Measurements from ENCODE around the gene NIPSNAP3A. TPM values are rescaled to one million over a fixed set of nuclear protein-coding genes. Genes with fewer than 3 reads are reported as not detected.

Gene NIPSNAP3A
- polyA plus RNA-seq, 1 donor (not counting 4 experiments of a cell fraction or from before 2014, with no cell fraction given), result 48.0 TPM

DNA sequence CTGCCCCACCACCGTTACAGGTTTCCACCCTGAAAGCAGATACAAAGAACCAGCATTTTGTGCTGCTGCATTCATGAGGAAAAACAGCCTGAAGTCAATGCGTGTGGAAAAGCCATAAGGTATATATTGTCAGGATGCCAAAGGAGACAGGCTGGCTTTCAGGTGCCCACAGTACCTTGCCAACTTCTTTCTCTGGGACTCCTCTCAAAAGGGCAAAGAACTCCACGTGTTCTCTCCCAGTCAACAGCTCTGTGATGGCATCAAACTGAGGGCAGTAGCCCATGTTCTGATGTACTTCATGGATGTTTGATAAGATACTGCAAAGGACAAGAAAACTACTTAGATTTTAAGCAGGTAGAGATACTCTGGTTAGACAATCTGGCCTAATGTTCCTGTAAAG is 40.8 kb downstream of the NIPSNAP3A start:
- no peak for FAIRE-seq
- dilution Hi-C loops (cut with MboI; ENCODE audit: extremely low pct_ligation_motif_present, low sequenced_read_pairs), result no loop called here
- Histone ChIP-seq H3K36me3 (ENCODE audit: control insufficient read depth in 2 of 2, extremely low read depth in 1 of 2, insufficient read depth in 2 of 2, low read length in 2 of 2) (peaks cover 16 to 47% of the 10 kb centered on the region in 2 experiments), H3K9me1 (ENCODE audit: control insufficient read depth, extremely low read depth, insufficient read depth, low read length) (no peaks in the 10 kb centered on the region), H4K20me1 (ENCODE audit: control insufficient read depth, extremely low read depth, insufficient read depth, low read length) (peaks cover 3% of the 10 kb centered on the region), H3K79me2 (ENCODE audit: control insufficient read depth, insufficient read depth, low read length) (no peaks in the 10 kb centered on the region), H3K4me2 (ENCODE audit: control insufficient read depth, extremely low read depth, insufficient read depth, low read depth, low read length) (no peak overlapping the region), H3K4me3 (ENCODE audit: control insufficient read depth in 2 of 3, extremely low read depth in 1 of 3, insufficient read depth in 2 of 3, low read depth in 1 of 3, low read length in 3 of 3) (no peak overlapping the region), H3K4me1 (ENCODE audit: control insufficient read depth, extremely low read depth, insufficient read depth, low read length) (no peaks in the 10 kb centered on the region), H3K9me3 (ENCODE audit: control insufficient read depth, low read depth, low read length) (no peaks in the 10 kb centered on the region), H3K27me3 (ENCODE audit: control insufficient read depth, extremely low read depth, insufficient read depth, low read length) (no peaks in the 10 kb centered on the region), H2AFZ (ENCODE audit: control insufficient read depth, low read length) (no peak overlapping the region), H3K27ac (ENCODE audit: control insufficient read depth, insufficient read depth, low read length) (no peak overlapping the region), H3K9ac (ENCODE audit: control insufficient read depth, extremely low read depth, insufficient read depth, low read length) (no peak overlapping the region)
- no peak for TF ChIP-seq CTCF (optimal IDR thresholded peaks at IDR 0.05 in 1 of 3, IDR thresholded peaks at IDR 0.05 in 1 of 3, conservative IDR thresholded peaks at IDR 0.05 in 1 of 3; ENCODE audit: extremely low read depth in 1 of 3, insufficient read depth in 2 of 3, low read length in 3 of 3)
- DNase-seq (ENCODE audit: low read depth, low spot score), result no peak

DNA sequence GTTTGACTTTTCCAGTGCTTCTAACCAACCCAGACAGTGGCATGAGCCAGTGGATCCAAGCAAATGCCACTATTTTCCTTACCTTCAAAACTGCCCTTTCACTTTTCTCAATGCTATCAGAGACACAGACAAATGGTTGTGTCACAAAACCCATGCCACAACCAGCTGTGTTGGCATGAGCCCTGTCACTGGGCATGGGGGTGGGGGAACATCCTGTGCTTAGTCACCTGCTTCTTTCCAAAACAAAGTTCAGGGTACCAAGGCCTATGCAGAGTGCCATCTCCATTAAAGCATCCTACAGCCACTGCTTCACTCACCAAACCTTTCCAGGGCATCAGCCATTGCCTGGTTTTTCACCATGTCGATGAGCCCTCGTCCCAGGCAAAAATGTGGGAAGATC is 46.6 kb downstream of the NIPSNAP3A start:
- H4K20me1 ChIP-seq (ENCODE audit: control insufficient read depth, extremely low read depth, insufficient read depth, low read length), result peaks cover under 1% of the 10 kb centered on the region
- FAIRE-seq (no peak), DNase-seq (ENCODE audit: low read depth, low spot score) (no peak)
- dilution Hi-C loops (cut with MboI; ENCODE audit: extremely low pct_ligation_motif_present, low sequenced_read_pairs), result no loop called here
- no peak for TF ChIP-seq CTCF (optimal IDR thresholded peaks at IDR 0.05 in 1 of 3, IDR thresholded peaks at IDR 0.05 in 1 of 3, conservative IDR thresholded peaks at IDR 0.05 in 1 of 3; ENCODE audit: extremely low read depth in 1 of 3, insufficient read depth in 2 of 3, low read length in 3 of 3)
- no peak for TF ChIP-seq EZH2 (IDR thresholded peaks at IDR 0.05; ENCODE audit: low read length)
- no peaks in the 10 kb centered on the region for H3K79me2 ChIP-seq (ENCODE audit: control insufficient read depth, insufficient read depth, low read length)
- H3K9ac ChIP-seq (ENCODE audit: control insufficient read depth, extremely low read depth, insufficient read depth, low read length), result no peak overlapping the region
- H3K27ac ChIP-seq (ENCODE audit: control insufficient read depth, insufficient read depth, low read length), result no peak overlapping the region
- no peak overlapping the region for H2AFZ ChIP-seq (ENCODE audit: control insufficient read depth, low read length)
- H3K4me2 ChIP-seq (ENCODE audit: control insufficient read depth, extremely low read depth, insufficient read depth, low read depth, low read length), result no peak overlapping the region
- H3K9me1 ChIP-seq (ENCODE audit: control insufficient read depth, extremely low read depth, insufficient read depth, low read length), result no peaks in the 10 kb centered on the region
- no peaks in the 10 kb centered on the region for H3K9me3 ChIP-seq (ENCODE audit: control insufficient read depth, low read depth, low read length)
- H3K4me1 ChIP-seq (ENCODE audit: control insufficient read depth, extremely low read depth, insufficient read depth, low read length), result no peaks in the 10 kb centered on the region
- no peak overlapping the region for H3K4me3 ChIP-seq (ENCODE audit: control insufficient read depth in 2 of 3, extremely low read depth in 1 of 3, insufficient read depth in 2 of 3, low read depth in 1 of 3, low read length in 3 of 3)
- H3K27me3 ChIP-seq (ENCODE audit: control insufficient read depth, extremely low read depth, insufficient read depth, low read length), result no peaks in the 10 kb centered on the region
- H3K36me3 ChIP-seq (ENCODE audit: control insufficient read depth in 2 of 2, extremely low read depth in 1 of 2, insufficient read depth in 2 of 2, low read length in 2 of 2), result peaks cover 18 to 33% of the 10 kb centered on the region in 2 experiments
